GM23338 (cell line): ENCODE measurements around the gene ZNF236. TPM values are rescaled to one million over a fixed set of nuclear protein-coding genes. Genes with fewer than 3 reads are reported as not detected.
"Not testable (repeated sequence)": the region's sequence is repeated elsewhere in the genome, so short reads cannot be mapped to it uniquely, and the experiment has no call there.

Experiments used
- ATAC-seq: fragments of 200-7000 bp; cut with Tn5 transposase; 3 replicates; pipeline ENCODE4 v1.9.1; 2020
- DNase-seq: peaks from one replicate; pipeline ENCODE4 v3.0.0-alpha.2; 2015; ENCODE audit warnings: low spot score
- H2AFZ ChIP-seq: fragments of 200-600 bp; sonication (generic); 2 replicates; pipeline ENCODE4 v1.8.0; 2016; ENCODE audit warnings: antibody characterized with exemption, mild to moderate bottlenecking, moderate library complexity
- H3F3A ChIP-seq: fragments of 200-600 bp; sonication (generic); replicated peaks from 2 replicates; pipeline ENCODE4 v1.8.0; 2017; ENCODE audit warnings: antibody characterized with exemption, mixed run types, low read depth
- H3K27ac ChIP-seq: fragments of 200-600 bp; sonication (generic); 2 replicates; pipeline ENCODE4 v1.6.1; 2016; ENCODE audit warnings: low read depth
- H3K27me3 ChIP-seq: fragments of 200-600 bp; sonication (generic); 2 replicates; pipeline ENCODE4 v1.8.0; 2016; ENCODE audit warnings: mild to moderate bottlenecking, mixed run types, moderate library complexity; ENCODE audit not compliant: insufficient read depth
- H3K36me3 ChIP-seq: fragments of 200-600 bp; sonication (generic); 2 replicates; pipeline ENCODE4 v1.8.0; 2016; ENCODE audit warnings: mild to moderate bottlenecking; ENCODE audit not compliant: insufficient read depth
- H3K4me1 ChIP-seq: fragments of 200-600 bp; sonication (generic); 2 replicates; pipeline ENCODE4 v1.8.0; 2016; ENCODE audit warnings: mild to moderate bottlenecking, moderate library complexity; ENCODE audit not compliant: insufficient read depth
- H3K4me2 ChIP-seq: fragments of 200-600 bp; sonication (generic); 2 replicates; pipeline ENCODE4 v1.7.1; 2017; ENCODE audit warnings: mixed run types
- H3K4me3 ChIP-seq: fragments of 200-600 bp; sonication (generic); 2 replicates; pipeline ENCODE4 v1.6.1; 2016; ENCODE audit warnings: mixed run types
- H3K79me2 ChIP-seq: fragments of 200-600 bp; sonication (generic); replicated peaks from 2 replicates; pipeline ENCODE4 v1.8.0; 2017; ENCODE audit warnings: mild to moderate bottlenecking; ENCODE audit not compliant: insufficient read depth
- H3K9me2 ChIP-seq: fragments of 200-600 bp; sonication (generic); 2 replicates; pipeline ENCODE4 v1.8.0; 2017; ENCODE audit not compliant: insufficient read depth
- H4K20me1 ChIP-seq: fragments of 200-600 bp; sonication (generic); replicated peaks from 2 replicates; pipeline ENCODE4 v1.8.0; 2017; ENCODE audit warnings: mild to moderate bottlenecking; ENCODE audit not compliant: insufficient read depth
- H3K27ac Mint-ChIP-seq: 2 replicates; pipeline ENCODE4 v1.8.0; 2020; ENCODE audit warnings: inconsistent platforms, mild to moderate bottlenecking, moderate library complexity, mixed read lengths
- H3K27me3 Mint-ChIP-seq: 3 replicates; pipeline ENCODE4 v1.8.0; 2022; ENCODE audit warnings: low read depth, mild to moderate bottlenecking, moderate library complexity, mixed read lengths, inconsistent platforms; ENCODE audit not compliant: insufficient read depth, poor library complexity
- H3K36me3 Mint-ChIP-seq: 3 replicates; pipeline ENCODE4 v1.8.0; 2021; ENCODE audit warnings: low read depth, mild to moderate bottlenecking, inconsistent platforms, moderate library complexity, mixed read lengths
- H3K4me1 Mint-ChIP-seq: 3 replicates; pipeline ENCODE4 v1.8.0; 2020; ENCODE audit warnings: mild to moderate bottlenecking, inconsistent platforms, mixed read lengths
- H3K4me3 Mint-ChIP-seq: 3 replicates; pipeline ENCODE4 v1.8.0; 2021; ENCODE audit warnings: moderate library complexity, mild to moderate bottlenecking, inconsistent platforms, mixed read lengths
- H3K9me3 Mint-ChIP-seq: 3 replicates; pipeline ENCODE4 v1.8.0; 2020; ENCODE audit warnings: moderate library complexity, mild to moderate bottlenecking, inconsistent platforms, mixed read lengths
- EZH2 ChIP-seq: fragments of 200-600 bp; sonication (generic); IDR thresholded peaks from one replicate; pipeline ENCODE4 v1.8.0; 2017; ENCODE audit warnings: antibody characterized with exemption, mild to moderate bottlenecking, low read depth; ENCODE audit not compliant: unreplicated experiment
- NANOG ChIP-seq: IDR thresholded peaks from 2 replicates; pipeline ENCODE4 v1.6.1; 2016; ENCODE audit warnings: antibody characterized with exemption, borderline replicate concordance
- POLR2AphosphoS5 ChIP-seq: IDR thresholded peaks from 2 replicates; pipeline ENCODE4 v1.6.1; 2016; ENCODE audit warnings: antibody characterized with exemption, low read depth
- STAT1 ChIP-seq: IDR thresholded peaks from one replicate; pipeline ENCODE4 v1.6.1; 2016; ENCODE audit warnings: antibody characterized with exemption; ENCODE audit not compliant: unreplicated experiment
- ZNF331 ChIP-seq: fragments of 250-450 bp; sonication (Bioruptor Pico); IDR thresholded peaks from 2 replicates; pipeline ENCODE4 v1.5.0; 2020; ENCODE audit warnings: low read depth, mild to moderate bottlenecking, moderate library complexity
- polyA plus RNA-seq: library from polyadenylated mRNA; unstranded; fragments of >200 nt; fragmentation: Nextera tagmentation; extraction: Ambion mirVana; gene quantifications from 2 replicates; pipeline ENCODE4 v1.2.1, GENCODE V29; 2016
- total RNA-seq: library from RNA; depleted of rRNA; stranded (reverse); fragments of >200 nt; shearing (Covaris generic); gene quantifications from 2 replicates; pipeline ENCODE4 v1.2.3, GENCODE V29; 2014
- TF ChIP-seq, protein P1 (sequence below): fragments of 250-450 bp; sonication (Bioruptor Pico); IDR thresholded peaks from 2 replicates; pipeline ENCODE4 v1.5.0; 2020; ENCODE audit warnings: mild to moderate bottlenecking, moderate library complexity

ZNF236 gene
- total and polyA plus RNA-seq, 2 experiments from 2014 or later, result 8.9 to 16.3 TPM

GRCh38 chr18:76943542-76944339 lies 121.4 kb downstream of the ZNF236 start:
- Histone ChIP-seq H3K4me1 (no peaks in the 10 kb centered on the region), H3K79me2 (no peaks in the 10 kb centered on the region), H3K4me3 (no peak overlapping the region), H4K20me1 (no peaks in the 10 kb centered on the region), H2AFZ (no peak overlapping the region), H3K4me2 (no peak overlapping the region), H3K27me3 (no peaks in the 10 kb centered on the region), H3K27ac (no peak overlapping the region), H3K9me2 (no peaks in the 10 kb centered on the region), H3F3A (no peaks in the 10 kb centered on the region), H3K36me3 (no peaks in the 10 kb centered on the region)
- Mint-ChIP-seq H3K4me3 (no peak overlapping the region), H3K27me3 (no peaks in the 10 kb centered on the region), H3K9me3 (peaks cover 5% of the 10 kb centered on the region; the same call in 2 of the 3 replicates), H3K36me3 (peaks cover 31% of the 10 kb centered on the region), H3K4me1 (no peaks in the 10 kb centered on the region), H3K27ac (no peak overlapping the region)
- no peak for ATAC-seq
- TF ChIP-seq EZH2 (no peak), NANOG (no peak), ZNF331 (CRISPR knock-in tag) (no peak), STAT1 (no peak), POLR2AphosphoS5 (no peak)
- TF ChIP-seq, protein P1, sequence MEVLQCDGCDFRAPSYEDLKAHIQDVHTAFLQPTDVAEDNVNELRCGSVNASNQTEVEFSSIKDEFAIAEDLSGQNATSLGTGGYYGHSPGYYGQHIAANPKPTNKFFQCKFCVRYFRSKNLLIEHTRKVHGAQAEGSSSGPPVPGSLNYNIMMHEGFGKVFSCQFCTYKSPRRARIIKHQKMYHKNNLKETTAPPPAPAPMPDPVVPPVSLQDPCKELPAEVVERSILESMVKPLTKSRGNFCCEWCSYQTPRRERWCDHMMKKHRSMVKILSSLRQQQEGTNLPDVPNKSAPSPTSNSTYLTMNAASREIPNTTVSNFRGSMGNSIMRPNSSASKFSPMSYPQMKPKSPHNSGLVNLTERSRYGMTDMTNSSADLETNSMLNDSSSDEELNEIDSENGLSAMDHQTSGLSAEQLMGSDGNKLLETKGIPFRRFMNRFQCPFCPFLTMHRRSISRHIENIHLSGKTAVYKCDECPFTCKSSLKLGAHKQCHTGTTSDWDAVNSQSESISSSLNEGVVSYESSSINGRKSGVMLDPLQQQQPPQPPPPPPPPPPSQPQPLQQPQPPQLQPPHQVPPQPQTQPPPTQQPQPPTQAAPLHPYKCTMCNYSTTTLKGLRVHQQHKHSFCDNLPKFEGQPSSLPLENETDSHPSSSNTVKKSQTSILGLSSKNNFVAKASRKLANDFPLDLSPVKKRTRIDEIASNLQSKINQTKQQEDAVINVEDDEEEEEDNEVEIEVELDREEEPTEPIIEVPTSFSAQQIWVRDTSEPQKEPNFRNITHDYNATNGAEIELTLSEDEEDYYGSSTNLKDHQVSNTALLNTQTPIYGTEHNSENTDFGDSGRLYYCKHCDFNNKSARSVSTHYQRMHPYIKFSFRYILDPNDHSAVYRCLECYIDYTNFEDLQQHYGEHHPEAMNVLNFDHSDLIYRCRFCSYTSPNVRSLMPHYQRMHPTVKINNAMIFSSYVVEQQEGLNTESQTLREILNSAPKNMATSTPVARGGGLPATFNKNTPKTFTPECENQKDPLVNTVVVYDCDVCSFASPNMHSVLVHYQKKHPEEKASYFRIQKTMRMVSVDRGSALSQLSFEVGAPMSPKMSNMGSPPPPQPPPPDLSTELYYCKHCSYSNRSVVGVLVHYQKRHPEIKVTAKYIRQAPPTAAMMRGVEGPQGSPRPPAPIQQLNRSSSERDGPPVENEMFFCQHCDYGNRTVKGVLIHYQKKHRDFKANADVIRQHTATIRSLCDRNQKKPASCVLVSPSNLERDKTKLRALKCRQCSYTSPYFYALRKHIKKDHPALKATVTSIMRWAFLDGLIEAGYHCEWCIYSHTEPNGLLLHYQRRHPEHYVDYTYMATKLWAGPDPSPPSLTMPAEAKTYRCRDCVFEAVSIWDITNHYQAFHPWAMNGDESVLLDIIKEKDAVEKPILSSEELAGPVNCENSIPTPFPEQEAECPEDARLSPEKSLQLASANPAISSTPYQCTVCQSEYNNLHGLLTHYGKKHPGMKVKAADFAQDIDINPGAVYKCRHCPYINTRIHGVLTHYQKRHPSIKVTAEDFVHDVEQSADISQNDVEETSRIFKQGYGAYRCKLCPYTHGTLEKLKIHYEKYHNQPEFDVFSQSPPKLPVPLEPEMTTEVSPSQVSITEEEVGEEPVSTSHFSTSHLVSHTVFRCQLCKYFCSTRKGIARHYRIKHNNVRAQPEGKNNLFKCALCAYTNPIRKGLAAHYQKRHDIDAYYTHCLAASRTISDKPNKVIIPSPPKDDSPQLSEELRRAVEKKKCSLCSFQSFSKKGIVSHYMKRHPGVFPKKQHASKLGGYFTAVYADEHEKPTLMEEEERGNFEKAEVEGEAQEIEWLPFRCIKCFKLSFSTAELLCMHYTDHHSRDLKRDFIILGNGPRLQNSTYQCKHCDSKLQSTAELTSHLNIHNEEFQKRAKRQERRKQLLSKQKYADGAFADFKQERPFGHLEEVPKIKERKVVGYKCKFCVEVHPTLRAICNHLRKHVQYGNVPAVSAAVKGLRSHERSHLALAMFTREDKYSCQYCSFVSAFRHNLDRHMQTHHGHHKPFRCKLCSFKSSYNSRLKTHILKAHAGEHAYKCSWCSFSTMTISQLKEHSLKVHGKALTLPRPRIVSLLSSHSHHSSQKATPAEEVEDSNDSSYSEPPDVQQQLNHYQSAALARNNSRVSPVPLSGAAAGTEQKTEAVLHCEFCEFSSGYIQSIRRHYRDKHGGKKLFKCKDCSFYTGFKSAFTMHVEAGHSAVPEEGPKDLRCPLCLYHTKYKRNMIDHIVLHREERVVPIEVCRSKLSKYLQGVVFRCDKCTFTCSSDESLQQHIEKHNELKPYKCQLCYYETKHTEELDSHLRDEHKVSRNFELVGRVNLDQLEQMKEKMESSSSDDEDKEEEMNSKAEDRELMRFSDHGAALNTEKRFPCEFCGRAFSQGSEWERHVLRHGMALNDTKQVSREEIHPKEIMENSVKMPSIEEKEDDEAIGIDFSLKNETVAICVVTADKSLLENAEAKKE, result no peak
- no peak for DNase-seq

GRCh38 chr18:76944346-76944745 lies 122.0 kb downstream of the ZNF236 start:
- H3K9me2 ChIP-seq, H3K27ac ChIP-seq, H3K27ac Mint-ChIP-seq, ATAC-seq, H3K27me3 Mint-ChIP-seq, H3K4me3 ChIP-seq, H3K36me3 ChIP-seq, H3K4me1 ChIP-seq, H3K4me2 ChIP-seq, DNase-seq, H2AFZ ChIP-seq, H3K79me2 ChIP-seq, H3K4me1 Mint-ChIP-seq, H3K9me3 Mint-ChIP-seq, H3F3A ChIP-seq, H4K20me1 ChIP-seq, H3K27me3 ChIP-seq, H3K4me3 Mint-ChIP-seq: not testable (repeated sequence)
- H3K36me3 Mint-ChIP-seq, result peaks cover 29% of the 10 kb centered on the region
